Activated T-helper 17 cell treated with anti-CD3 and anti-CD28 coated beads, Interleukin-2, amount 50 U/mL, for 72 hours (primary cell): ENCODE measurements around the gene CYP46A1. TPM values are rescaled to one million over a fixed set of nuclear protein-coding genes. Genes with fewer than 3 reads are reported as not detected.

Experiments used
- ATAC-seq: fragments of 150-1000 bp; cut with Tn5 transposase; replicated peaks from 2 replicates; pipeline ENCODE4 v1.10.0; 2021; ENCODE audit warnings: mild to moderate bottlenecking, moderate library complexity
- H3K27ac Mint-ChIP-seq: one replicate; pipeline ENCODE4 v1.8.0; 2022; ENCODE audit warnings: mixed read lengths
- H3K27me3 Mint-ChIP-seq: one replicate; pipeline ENCODE4 v1.8.0; 2022; ENCODE audit warnings: mixed read lengths
- H3K36me3 Mint-ChIP-seq: one replicate; pipeline ENCODE4 v1.8.0; 2022; ENCODE audit warnings: low read depth, mild to moderate bottlenecking, mixed read lengths
- H3K4me1 Mint-ChIP-seq: one replicate; pipeline ENCODE4 v1.8.0; 2022; ENCODE audit warnings: mixed read lengths
- H3K4me3 Mint-ChIP-seq: one replicate; pipeline ENCODE4 v1.8.0; 2022; ENCODE audit warnings: mild to moderate bottlenecking, mixed read lengths
- H3K9me3 Mint-ChIP-seq: one replicate; pipeline ENCODE4 v1.8.0; 2022; ENCODE audit warnings: mixed read lengths
- total RNA-seq, 2 donors: library from RNA; stranded (reverse); gene quantifications; one replicate each; pipeline ENCODE4 v1.2.3, GENCODE V29; 2022

CYP46A1 gene
- total RNA-seq, 2 donors from 2014 or later = 0.04 to 0.16 TPM

- Mint-ChIP-seq H3K36me3 (no peaks in the 10 kb centered on the region), H3K27me3 (peaks cover 17% of the 10 kb centered on the region), H3K9me3 (no peaks in the 10 kb centered on the region), H3K4me1 (peaks cover 5% of the 10 kb centered on the region), H3K4me3 (peak overlapping the region; percentile 33), H3K27ac (no peak overlapping the region)
- no peak for ATAC-seq
Measured at GRCh38 chr14:99685596-99685995, 1.5 kb downstream of the CYP46A1 start.

DNA sequence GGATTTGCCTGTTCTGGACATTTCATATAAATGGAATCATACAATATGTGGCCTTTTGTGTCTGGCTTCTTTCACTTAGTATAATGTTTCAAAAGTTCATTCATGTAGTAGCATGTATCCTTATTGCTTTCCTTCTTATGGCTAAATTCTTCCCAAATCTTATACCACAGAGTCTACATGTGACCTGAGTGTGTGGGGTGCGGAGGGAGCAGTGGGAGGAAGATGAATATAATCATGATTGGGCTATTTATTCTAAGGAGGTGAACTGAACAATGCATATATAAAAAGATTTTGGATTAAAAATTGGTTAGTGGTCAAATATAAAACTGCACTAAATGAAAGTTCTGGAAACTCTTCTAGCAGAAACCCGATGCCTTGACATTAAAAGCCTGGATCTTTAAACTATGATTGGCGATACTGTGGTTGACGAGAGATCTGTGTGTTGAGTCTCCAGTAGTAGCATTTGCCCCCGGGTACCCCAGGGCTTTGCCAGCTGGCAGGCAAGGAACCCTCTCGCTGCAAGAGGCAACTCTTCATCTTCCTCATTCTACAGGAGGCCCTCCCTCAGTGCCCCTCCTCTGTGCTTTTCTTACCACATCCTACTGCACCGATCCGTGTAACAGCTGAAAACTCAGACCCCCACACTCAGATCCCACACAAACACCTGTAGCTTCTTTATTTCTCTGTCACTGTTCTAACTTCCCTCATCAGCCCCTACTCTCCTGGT, 2.6 kb downstream of the CYP46A1 start:
- Mint-ChIP-seq H3K36me3 (no peaks in the 10 kb centered on the region), H3K27me3 (peaks cover 17% of the 10 kb centered on the region), H3K4me1 (peaks cover 5% of the 10 kb centered on the region), H3K27ac (no peak overlapping the region), H3K9me3 (no peaks in the 10 kb centered on the region), H3K4me3 (no peak overlapping the region)
- no peak for ATAC-seq

GRCh38 chr14:99687284-99688209, 3.4 kb downstream of the CYP46A1 start:
- Mint-ChIP-seq H3K36me3 (no peaks in the 10 kb centered on the region), H3K9me3 (no peaks in the 10 kb centered on the region), H3K4me1 (peaks cover 5% of the 10 kb centered on the region), H3K27me3 (peaks cover 17% of the 10 kb centered on the region), H3K27ac (no peak overlapping the region), H3K4me3 (no peak overlapping the region)
- no peak for ATAC-seq

DNA sequence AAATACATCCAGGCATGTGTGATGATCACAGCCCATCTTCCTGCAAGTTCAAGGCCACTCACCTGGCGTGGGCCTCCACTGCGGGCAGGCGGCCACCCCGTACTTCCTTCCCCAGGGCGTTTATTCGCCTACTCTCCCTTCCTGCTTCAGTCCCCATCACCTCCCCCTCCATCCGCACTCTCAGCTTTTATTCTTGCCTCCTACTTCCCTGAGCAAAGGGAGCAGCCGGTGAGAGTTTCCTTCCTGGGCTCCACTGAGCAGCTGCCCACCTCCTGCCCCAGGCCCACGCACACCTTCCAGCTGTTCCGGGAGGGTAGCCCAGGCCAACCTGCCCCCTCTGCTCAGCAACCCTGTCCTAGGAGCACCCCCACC, 4.1 kb downstream of the CYP46A1 start:
- H3K27me3 Mint-ChIP-seq = peaks cover 17% of the 10 kb centered on the region
- no peak overlapping the region for H3K27ac Mint-ChIP-seq
- no peak overlapping the region for H3K4me3 Mint-ChIP-seq
- no peak for ATAC-seq
- no peaks in the 10 kb centered on the region for H3K9me3 Mint-ChIP-seq
- peaks cover 5% of the 10 kb centered on the region for H3K4me1 Mint-ChIP-seq
- no peaks in the 10 kb centered on the region for H3K36me3 Mint-ChIP-seq

GRCh38 chr14:99688629-99689028, 4.5 kb downstream of the CYP46A1 start:
- Mint-ChIP-seq H3K27me3 (peaks cover 17% of the 10 kb centered on the region), H3K4me3 (no peak overlapping the region), H3K9me3 (no peaks in the 10 kb centered on the region), H3K27ac (no peak overlapping the region), H3K4me1 (peaks cover 5% of the 10 kb centered on the region), H3K36me3 (no peaks in the 10 kb centered on the region)
- ATAC-seq = no peak

DNA sequence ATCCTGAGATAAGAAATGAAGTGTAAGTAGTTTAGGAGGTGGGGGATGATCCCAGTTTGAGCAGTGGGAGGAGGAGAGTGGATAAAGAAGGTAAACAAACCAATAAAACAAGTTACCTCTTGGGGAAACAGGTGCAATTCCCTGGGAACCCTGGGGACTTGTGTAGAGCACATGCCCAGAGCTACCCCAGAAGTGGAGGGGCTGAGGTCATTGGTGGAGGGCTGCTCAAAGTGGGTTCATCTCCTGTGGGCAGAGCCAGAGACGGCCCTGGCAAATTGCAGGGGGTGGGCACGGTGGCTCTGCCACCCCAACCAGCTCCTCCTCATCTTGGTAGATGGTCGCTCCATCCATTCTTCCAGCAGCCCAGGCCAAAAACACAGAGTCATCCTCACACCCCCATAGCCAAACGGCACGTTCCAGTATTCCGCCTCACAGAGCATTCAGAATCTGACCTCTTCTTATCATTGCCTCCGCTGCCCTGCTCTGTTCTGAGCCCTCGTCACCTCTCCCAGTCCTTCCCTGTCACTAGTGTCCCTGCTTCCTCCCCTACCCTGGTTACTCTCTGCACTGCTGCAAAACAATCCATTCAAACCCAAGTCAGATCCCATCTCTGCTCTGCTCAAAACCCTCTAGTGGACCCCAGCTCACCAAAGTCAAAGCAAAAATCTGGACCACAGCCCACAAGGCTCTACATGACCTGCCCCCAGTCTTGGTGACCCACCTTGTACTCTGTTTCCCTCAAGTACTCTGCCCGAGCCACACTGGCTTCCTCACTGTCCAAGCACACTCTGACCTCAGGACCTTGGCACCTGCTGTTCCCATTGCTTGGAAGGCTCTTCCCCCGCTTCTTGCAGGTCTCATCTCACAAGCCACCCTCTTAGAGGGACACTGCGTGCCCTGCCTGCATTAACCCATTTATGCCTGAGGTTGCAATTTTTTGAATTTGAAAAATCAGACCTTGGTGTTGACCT, 5.5 kb downstream of the CYP46A1 start:
- H3K36me3 Mint-ChIP-seq = no peaks in the 10 kb centered on the region
- H3K4me3 Mint-ChIP-seq = no peak overlapping the region
- ATAC-seq = no peak
- H3K4me1 Mint-ChIP-seq = peaks cover 5% of the 10 kb centered on the region
- H3K9me3 Mint-ChIP-seq = no peaks in the 10 kb centered on the region
- peaks cover 17% of the 10 kb centered on the region for H3K27me3 Mint-ChIP-seq
- no peak overlapping the region for H3K27ac Mint-ChIP-seq

DNA sequence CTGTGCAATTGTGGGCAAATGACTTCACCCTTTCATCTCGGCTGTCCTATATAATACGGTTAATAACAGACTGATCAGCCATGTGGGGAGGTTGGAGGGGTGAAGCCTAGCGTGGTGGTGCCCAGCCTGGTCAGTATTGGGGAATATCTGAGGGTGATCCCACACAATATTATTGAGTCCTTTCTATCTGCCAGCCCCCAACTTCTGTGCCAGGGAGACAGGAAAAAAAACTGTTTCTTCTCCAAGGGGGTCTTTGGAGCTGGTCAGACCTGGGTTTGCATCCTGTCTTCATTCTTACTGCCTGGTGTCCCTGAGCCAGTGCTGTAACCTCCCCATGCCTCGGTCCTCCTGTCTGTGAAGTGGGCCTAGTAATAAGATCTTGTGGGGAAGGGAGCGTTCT, 6.5 kb downstream of the CYP46A1 start:
- Mint-ChIP-seq H3K27me3 (peaks cover 17% of the 10 kb centered on the region), H3K36me3 (no peaks in the 10 kb centered on the region), H3K9me3 (no peaks in the 10 kb centered on the region), H3K4me3 (no peak overlapping the region), H3K4me1 (peaks cover 5% of the 10 kb centered on the region), H3K27ac (no peak overlapping the region)
- no peak for ATAC-seq

- ATAC-seq = no peak
- peaks cover 5% of the 10 kb centered on the region for H3K4me1 Mint-ChIP-seq
- H3K9me3 Mint-ChIP-seq = no peaks in the 10 kb centered on the region
- no peaks in the 10 kb centered on the region for H3K36me3 Mint-ChIP-seq
- no peak overlapping the region for H3K4me3 Mint-ChIP-seq
- peaks cover 17% of the 10 kb centered on the region for H3K27me3 Mint-ChIP-seq
- H3K27ac Mint-ChIP-seq = no peak overlapping the region
Measured at GRCh38 chr14:99691111-99691885, 7.2 kb downstream of the CYP46A1 start.

DNA sequence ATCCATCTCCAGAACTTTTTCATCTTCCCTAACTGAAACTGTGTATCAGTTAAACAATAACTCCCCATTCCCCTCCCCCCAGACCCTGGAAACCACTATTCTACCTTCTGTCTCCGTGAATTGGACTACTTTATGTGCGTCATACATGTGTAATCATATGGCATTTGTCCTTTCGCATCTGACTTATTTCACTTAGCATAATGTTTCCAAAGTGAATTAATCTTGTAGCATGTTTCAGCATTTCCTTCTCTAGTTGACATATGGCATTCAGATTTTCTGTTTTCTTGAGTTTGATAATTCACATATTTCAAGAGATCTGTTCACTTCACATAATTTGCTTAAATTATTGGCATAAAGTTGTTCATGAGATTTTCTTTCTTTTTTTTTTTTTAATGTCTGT, 9.8 kb downstream of the CYP46A1 start:
- ATAC-seq = no peak
- Mint-ChIP-seq H3K27me3 (peaks cover 15% of the 10 kb centered on the region), H3K36me3 (no peaks in the 10 kb centered on the region), H3K27ac (no peak overlapping the region), H3K4me1 (peaks cover 2% of the 10 kb centered on the region), H3K9me3 (no peaks in the 10 kb centered on the region), H3K4me3 (no peak overlapping the region)

DNA sequence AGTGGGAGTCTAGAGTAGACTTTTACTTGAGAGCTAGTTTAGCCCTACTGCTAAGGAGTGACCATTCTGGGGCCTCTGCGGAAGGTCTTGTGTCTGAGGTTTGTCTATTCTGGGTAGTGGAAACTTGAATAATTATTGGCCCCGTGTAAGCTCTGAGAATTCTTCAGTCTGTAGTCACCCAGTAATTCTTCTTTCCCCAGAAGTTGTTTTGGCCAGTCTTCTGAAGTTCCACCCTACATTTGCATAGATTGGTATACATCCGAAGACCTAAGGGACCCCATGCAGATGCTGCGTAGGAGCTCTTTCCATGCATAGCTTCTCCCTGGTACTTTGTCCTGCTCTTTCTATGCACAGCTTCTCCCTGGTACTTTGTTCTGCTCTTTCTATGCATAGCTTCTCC, 12.8 kb downstream of the CYP46A1 start:
- no peak for ATAC-seq
- Mint-ChIP-seq H3K9me3 (no peaks in the 10 kb centered on the region), H3K27me3 (peaks cover 6% of the 10 kb centered on the region)

DNA sequence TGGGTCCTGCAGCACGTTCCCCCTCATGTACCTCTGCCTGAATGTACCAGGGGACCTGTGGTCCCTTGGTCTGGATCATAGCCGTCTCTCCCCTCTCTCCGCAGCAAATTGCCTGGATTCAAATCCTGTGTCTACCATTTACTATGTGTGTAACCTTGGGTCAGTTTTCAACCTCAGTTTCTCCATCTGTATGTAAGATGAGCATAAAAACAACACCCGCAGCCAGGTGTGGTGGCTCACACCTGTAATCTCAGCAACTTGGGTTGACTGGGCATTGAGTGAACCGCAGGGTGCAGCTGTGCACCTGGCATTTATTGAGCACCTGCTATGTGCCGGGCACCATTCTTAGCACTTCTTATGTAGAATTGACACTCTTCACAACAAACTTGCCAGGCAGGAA, 14.1 kb downstream of the CYP46A1 start:
- Mint-ChIP-seq H3K36me3 (no peaks in the 10 kb centered on the region), H3K9me3 (peaks cover 5% of the 10 kb centered on the region), H3K27ac (no peak overlapping the region), H3K27me3 (peaks cover 9% of the 10 kb centered on the region), H3K4me1 (no peaks in the 10 kb centered on the region), H3K4me3 (no peak overlapping the region)
- no peak for ATAC-seq

More for the DNA sequence above, 12.8 kb downstream of the CYP46A1 start:
- no peaks in the 10 kb centered on the region for H3K4me1 Mint-ChIP-seq
- no peak overlapping the region for H3K4me3 Mint-ChIP-seq
- no peaks in the 10 kb centered on the region for H3K36me3 Mint-ChIP-seq
- no peak overlapping the region for H3K27ac Mint-ChIP-seq

DNA sequence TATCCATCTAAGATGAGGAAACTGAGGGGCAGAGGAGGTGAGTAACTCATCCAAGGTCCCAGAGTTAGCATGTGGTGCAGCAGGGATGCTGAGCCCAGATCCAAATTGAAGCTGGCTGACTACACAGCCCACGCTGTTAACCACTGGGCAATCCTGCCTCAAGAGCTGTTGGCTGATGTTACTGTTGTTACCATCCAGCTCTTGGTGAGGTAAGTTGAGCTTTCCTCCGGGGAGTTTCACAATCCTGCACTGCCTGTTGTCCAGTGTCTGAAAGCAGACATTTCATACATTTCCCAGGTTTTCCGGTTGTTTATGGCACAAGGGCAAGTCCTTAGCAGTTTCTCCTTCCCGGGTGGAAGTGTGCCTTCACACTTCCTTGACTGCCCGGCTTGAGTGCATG, 14.5 kb downstream of the CYP46A1 start:
- Mint-ChIP-seq H3K36me3 (no peaks in the 10 kb centered on the region), H3K27me3 (peaks cover 13% of the 10 kb centered on the region), H3K9me3 (peaks cover 9% of the 10 kb centered on the region), H3K4me1 (no peaks in the 10 kb centered on the region), H3K27ac (no peak overlapping the region), H3K4me3 (no peak overlapping the region)
- ATAC-seq = no peak

DNA sequence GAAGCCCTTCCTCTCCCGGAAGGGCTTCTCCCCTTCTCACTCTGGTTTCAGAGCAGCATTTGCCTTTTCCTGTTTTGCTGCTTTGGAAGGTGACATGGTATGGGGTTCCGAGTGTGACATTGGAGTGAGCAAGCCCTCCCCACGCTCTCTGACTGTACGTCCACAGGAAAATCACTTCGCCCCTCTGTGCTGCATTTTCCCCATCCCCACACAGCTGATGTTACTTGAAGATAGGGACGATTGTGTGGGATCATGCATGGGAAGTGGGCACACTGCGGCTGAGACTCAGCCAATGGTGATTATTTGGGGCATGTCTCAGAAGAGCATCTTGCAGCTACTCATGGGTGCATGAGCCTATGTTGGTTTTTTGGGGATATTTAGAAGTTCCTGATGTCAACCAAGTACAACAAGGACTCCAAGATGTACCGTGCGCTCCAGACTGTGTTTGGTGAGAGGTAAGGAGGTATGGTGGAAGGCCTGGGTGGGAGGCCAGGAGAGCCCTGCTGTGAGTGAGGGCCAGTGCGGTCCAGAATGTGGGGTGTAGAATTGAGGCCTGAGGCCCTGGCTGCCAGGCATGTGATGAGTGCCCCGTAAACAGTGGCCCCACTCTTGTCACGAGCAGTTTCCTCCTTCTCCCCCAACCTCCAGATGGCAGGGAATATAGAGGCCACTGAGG, 15.1 kb downstream of the CYP46A1 start:
- Mint-ChIP-seq H3K4me3 (no peak overlapping the region), H3K36me3 (no peaks in the 10 kb centered on the region), H3K4me1 (no peaks in the 10 kb centered on the region), H3K27ac (no peak overlapping the region), H3K27me3 (peaks cover 13% of the 10 kb centered on the region), H3K9me3 (peaks cover 11% of the 10 kb centered on the region)
- ATAC-seq = no peak
